HEK293T (cell line): ENCODE results near the gene PSMA8.
"Not testable (repeated sequence)": the region's sequence is repeated elsewhere in the genome, so short reads cannot be mapped to it uniquely, and the experiment has no call there.

Experiments used
- ARNT ChIP-seq: fragments of 450-650 bp; IDR thresholded peaks from 2 replicates; pipeline ENCODE4 v1.6.1; 2017; ENCODE audit warnings: mild to moderate bottlenecking
- ELF4 ChIP-seq: fragments of 450-650 bp; IDR thresholded peaks from 2 replicates; pipeline ENCODE4 v1.6.1; 2017; ENCODE audit warnings: antibody characterized with exemption
- FOXA1 ChIP-seq: fragments of 450-650 bp; IDR thresholded peaks from 2 replicates; pipeline ENCODE4 v1.6.1; 2016; ENCODE audit warnings: mild to moderate bottlenecking
- FOXK2 ChIP-seq: fragments of 450-650 bp; IDR thresholded peaks from 2 replicates; pipeline ENCODE4 v1.6.1; 2016; ENCODE audit warnings: mild to moderate bottlenecking
- FOXM1 ChIP-seq: fragments of 450-650 bp; IDR thresholded peaks from 2 replicates; pipeline ENCODE4 v1.6.1; 2017; ENCODE audit warnings: mild to moderate bottlenecking, borderline replicate concordance
- HDGF ChIP-seq: fragments of 450-650 bp; IDR thresholded peaks from 2 replicates; pipeline ENCODE4 v1.6.1; 2017; ENCODE audit warnings: antibody characterized with exemption, borderline replicate concordance
- L3MBTL2 ChIP-seq: fragments of 450-650 bp; conservative IDR thresholded peaks from 2 replicates; pipeline ENCODE4 v1.6.1; 2016; ENCODE audit warnings: mild to moderate bottlenecking
- SP1 ChIP-seq: fragments of 450-650 bp; IDR thresholded peaks from 2 replicates; pipeline ENCODE4 v1.6.1; 2017
- SUZ12 ChIP-seq: fragments of 450-650 bp; IDR thresholded peaks from 2 replicates; pipeline ENCODE4 v1.6.1; 2016; ENCODE audit warnings: mild to moderate bottlenecking
- TARDBP ChIP-seq: fragments of 450-650 bp; IDR thresholded peaks from 2 replicates; pipeline ENCODE4 v1.6.1; 2016
- TF ChIP-seq, protein P1 (sequence below): fragments of 450-650 bp; IDR thresholded peaks from 2 replicates; pipeline ENCODE4 v1.6.1; 2016

DNA sequence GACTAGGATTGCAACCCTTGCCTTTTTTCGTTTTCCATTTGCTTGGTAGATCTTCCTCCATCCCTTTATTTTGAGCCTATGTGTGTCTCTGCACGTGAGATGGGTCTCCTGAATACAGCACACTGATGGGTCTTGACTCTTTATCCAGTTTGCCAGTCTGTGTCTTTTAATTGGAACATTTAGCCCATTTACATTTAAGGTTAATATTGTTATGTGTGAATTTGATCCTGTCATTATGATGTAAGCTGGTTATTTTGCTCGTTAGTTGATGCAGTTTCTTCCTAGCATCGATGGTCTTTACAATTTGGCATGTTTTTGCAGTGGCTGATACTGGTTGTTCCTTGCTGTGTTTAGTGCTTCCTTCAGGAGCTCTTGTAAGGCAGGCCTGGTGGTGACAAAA is 108.7 kb downstream of the PSMA8 start:
- not testable (repeated sequence) for TF ChIP-seq ARNT, FOXA1, HDGF, TARDBP, L3MBTL2, FOXK2, FOXM1, ELF4, SP1, SUZ12
- TF ChIP-seq, protein P1, sequence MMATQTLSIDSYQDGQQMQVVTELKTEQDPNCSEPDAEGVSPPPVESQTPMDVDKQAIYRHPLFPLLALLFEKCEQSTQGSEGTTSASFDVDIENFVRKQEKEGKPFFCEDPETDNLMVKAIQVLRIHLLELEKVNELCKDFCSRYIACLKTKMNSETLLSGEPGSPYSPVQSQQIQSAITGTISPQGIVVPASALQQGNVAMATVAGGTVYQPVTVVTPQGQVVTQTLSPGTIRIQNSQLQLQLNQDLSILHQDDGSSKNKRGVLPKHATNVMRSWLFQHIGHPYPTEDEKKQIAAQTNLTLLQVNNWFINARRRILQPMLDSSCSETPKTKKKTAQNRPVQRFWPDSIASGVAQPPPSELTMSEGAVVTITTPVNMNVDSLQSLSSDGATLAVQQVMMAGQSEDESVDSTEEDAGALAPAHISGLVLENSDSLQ = not testable (repeated sequence)
